GM12892 (cell line): ENCODE data around the gene CDAN1.

ENCODE experiments used
- POLR2A ChIP-seq: IDR thresholded peaks from 2 replicates; pipeline ENCODE4 v1.6.1; 2011; ENCODE audit warnings: low read depth, low read length, control low read depth
- POLR2AphosphoS5 ChIP-seq: IDR thresholded peaks from 2 replicates; pipeline ENCODE4 v1.6.1; 2011; ENCODE audit warnings: low read depth, low read length, control low read depth

DNA sequence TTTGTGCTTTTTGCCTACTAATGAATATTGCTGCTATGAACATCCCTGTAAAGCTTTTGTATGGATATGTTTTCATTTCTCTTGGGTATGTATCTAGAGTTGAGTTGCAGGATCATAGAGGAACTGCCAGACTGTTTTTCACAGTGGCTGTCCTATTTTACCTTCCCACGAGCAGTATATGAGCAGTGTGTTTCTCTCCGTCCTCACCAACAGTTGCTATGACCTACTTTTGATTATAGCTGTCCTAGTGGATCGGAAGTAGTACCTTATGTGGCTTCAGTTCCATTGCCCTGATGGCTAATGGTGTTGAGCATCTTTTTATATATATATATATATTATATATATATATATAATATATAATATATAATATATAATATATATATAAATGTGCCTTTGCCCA, 25.2 kb downstream of the CDAN1 start:
- TF ChIP-seq POLR2A (no peak), POLR2AphosphoS5 (no peak)
